HG03196 (cell line): ENCODE data around the gene SMARCD1.
"Not testable (repeated sequence)": the region's sequence is repeated elsewhere in the genome, so short reads cannot be mapped to it uniquely, and the experiment has no call there.

Source experiments
- ATAC-seq: cut with Tn5 transposase; IDR thresholded peaks from one replicate; pipeline ENCODE4 v1.9.1; 2021; ENCODE audit not compliant: unreplicated experiment

Gene SMARCD1

DNA sequence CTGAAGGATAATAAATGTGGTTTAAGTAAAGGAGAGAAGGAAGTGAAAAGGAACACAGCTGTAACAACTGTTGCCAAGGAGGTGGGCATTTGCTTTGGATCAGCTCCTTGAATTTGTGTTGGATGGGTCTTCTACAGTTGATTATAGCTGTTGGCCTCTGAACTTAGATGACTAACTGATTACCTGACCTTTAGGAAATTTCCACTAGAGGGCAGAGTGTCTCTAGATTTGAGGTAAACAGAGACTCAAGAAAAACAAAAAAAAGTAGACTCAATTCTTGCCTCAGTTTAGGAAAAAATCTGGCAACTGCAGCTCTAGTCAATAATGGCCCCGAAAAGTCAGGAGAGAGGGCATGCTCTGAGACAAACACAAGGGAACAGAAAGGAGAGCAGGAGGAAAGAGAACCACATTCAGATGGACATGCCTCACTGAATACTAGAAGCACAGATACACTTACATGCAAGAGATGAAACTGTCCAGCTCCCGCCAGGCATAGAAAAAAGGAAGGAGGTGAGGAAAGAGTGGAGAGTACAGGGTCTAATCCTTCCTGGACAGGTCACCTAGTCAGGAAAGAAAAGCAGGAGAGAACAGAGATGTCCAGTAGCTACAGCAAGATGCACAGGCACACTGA lies 47.5 kb downstream of the SMARCD1 start:
- ATAC-seq = no peak

DNA sequence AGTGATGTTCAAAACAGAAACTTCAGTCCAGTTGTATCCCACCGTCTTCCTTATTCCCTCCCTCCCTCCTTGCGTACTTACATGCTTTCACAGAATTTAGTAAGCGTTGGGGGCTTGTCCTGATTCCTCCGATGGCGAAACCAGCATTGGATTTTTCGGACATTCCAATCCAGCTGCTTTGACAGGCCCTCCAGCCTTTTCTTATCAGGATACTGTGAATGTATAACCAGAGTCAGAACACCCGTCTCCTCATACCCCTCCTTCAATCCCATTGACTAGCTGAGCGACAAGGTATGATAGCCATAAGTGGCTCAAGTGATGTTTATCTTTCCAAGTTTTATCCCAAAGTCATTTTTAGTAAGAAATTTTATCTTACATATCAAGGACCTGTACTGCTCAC lies 57.9 kb downstream of the SMARCD1 start:
- no peak for ATAC-seq

DNA sequence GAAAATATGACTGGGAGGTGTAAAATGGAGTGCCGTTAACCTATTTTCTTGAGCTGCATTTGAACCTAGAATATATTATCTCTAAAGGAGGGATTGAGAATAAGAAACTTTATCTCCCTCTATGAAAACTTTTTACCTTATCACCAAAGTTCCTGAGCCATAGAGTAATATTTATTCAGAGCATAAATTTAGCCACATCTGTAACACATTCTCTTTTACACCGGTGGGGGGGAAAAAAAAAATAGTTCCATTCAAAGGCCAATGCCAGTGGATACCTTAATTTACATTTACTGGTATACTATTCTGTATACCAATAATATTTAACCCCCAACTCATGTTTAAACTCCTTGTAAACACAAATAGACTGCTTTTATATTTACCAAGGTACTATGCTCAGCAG lies 60.3 kb downstream of the SMARCD1 start:
- no peak for ATAC-seq

DNA sequence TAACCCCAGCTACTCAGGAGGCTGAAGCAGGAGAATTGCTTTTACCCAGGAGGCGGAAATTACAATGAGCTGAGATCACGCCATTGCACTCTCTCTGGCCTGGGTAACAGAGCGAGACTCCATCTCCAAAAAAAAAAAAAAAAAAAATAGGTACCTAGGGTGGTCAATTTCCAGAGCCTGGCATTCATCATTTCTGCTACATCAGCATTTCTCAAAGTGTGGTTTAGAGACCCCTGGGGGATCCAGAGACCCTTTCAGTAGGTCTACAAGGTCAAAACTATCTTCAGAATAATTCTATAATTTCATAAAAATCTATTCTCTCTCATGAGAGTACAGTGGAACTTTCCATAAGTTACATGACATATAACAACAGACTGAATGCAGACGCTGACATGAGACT lies 62.1 kb downstream of the SMARCD1 start:
- ATAC-seq = no peak

DNA sequence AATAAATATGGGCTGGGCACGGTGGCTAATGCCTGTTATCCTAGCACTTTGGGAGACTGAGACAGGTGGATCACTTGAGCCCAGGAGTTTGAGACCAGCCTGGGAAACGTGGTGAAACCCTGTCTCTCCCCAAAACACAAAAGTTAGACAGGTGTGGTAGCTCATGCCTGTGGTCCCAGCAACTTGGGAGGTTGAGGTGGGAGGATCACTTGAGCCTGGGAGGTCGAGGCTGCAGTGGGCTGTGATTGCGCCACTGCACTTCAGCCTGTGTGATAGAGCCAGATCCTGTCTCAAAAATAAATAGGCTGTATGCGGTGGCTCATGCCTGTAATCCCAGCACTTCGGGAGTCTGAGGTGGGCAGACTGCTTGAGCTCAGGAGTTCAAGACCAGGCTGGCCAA lies 62.9 kb downstream of the SMARCD1 start:
- ATAC-seq = not testable (repeated sequence)

DNA sequence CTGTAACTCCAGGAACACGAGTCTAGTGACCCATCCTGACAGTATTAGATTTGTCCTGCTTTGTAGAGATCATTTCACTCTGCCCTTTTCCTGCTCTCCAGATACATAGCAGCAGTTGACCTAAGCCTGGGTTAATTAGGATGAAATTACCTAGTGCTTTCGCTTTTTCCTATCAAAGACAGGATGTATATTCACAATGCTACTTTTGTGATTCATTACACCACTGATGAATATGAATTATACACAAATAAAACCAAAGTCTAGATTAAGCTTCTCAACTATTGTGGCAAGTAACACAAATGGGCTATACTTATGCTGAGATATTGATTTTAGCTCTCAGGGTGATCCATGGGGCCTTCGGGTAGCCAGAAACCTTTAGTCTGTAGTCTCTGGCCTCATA lies 64.2 kb downstream of the SMARCD1 start:
- ATAC-seq = no peak
